Hair follicle dermal papilla cell (primary cell): ENCODE results near the gene SMIM36. TPM values are rescaled to one million over a fixed set of nuclear protein-coding genes. Genes with fewer than 3 reads are reported as not detected.

ENCODE experiments used
- small RNA-seq: library from RNA; depleted of rRNA; stranded (forward); fragments of <200 nt; gene quantifications from one replicate; pipeline ENCODE3, GENCODE V24; 2012
- total RNA-seq: library from RNA; depleted of rRNA; stranded (reverse); fragments of >200 nt; gene quantifications from 2 replicates; pipeline ENCODE4 v1.2.3, GENCODE V29; 2012

SMIM36 gene
- not detected in 2 replicates for total RNA-seq

DNA sequence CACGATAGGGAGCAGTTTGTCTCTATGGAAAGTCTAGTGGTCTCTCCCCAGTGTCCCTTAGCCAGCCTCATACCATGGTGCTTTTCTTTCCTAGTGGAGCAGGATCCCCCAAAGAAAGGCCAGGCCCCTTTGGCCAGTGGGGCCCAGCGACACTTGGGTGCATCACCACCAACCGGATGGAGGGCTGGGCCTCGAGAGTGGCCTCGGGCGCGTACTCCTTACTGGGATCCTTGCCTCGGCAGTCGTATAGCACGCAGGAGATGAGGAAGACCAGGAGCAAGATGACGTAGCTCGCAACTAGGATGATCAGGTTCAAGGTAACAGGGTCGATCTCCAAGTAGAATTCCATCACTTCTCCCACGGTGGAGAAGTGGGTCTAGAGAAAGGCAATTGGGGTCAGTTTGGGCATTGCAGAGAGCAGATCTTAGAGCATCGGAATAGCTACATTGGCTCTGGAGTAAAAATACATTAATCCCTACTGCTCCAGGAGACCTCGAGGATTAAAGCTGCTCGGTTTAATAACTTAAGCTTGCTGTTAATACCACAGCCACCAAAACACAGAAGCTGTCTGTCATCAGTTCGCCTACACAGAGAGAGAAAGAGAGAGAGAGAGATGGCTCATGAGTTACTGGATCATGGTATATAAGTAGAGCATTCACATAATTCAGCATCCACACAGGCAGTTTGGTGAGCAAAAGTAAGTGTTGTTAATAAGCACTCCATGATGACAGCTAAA is at the start of gene SMIM36:
SMIM36 (minus strand) TSS at position 467 of the 736 bp plus-strand sequence.

DNA sequence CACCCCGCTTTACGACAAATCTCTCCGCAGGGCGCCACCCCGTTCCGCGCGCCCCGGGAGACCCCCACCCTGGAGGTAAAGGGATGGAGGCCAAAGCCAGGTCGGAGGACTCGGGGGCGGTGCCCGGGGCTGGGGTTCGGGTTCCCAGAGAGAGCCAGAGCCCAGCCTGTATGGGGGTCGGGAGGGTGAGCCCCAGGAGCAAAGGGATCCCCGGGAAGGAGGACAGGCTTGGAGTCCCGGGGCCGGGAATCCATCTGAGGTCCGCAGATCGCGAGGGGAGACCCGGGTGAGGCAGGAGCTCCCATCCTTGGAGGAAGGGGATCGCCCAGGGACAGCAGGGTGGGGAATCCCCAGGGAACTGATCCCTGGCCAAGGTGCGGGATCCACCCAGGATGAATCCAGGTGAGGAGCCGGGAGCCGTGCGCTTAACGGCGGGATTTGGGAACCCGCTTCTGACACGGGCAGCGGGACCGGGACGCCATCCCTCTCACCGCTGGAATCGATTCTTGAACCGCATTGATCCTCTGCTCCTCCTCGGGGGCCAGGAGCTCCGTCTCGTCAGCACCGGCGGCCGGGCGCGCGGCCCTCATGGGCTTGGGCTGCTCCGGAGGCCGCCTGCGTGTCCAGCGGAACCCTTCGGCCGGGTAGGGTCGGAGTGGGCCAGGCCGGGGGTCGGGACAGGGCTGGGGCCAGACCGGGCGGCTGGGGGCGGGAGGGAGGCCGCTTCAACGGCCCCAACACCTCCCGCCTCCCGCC is 89.9 kb downstream of the SMIM36 start, which contains the start of gene MMD:
MMD (minus strand) TSS at position 657 of the 756 bp plus-strand sequence; CDS start at position 517, 140 bp downstream.

Small RNAs within 50 kb of the gene (small RNA-seq; reads per million reads assigned to genes)
- not detected for gene RNU6-1249P

Other genes with a start within 250 kb of the SMIM36 start
- gene HLF, start 246.5 kb downstream of the SMIM36 start, total RNA-seq: 0.24 and 1.3 TPM in 2 replicates
- gene MMD, start 89.6 kb downstream of the SMIM36 start, total RNA-seq: 5.3 and 7.0 TPM in 2 replicates
- gene TMEM100, start 211.4 kb upstream of the SMIM36 start, total RNA-seq: 1.3 and 2.3 TPM in 2 replicates
- gene PCTP, start 239.6 kb upstream of the SMIM36 start, total RNA-seq: 13.8 and 16.1 TPM in 2 replicates